ENCODE results near the gene ZNF277.

GRCh38 chr7:112307506-112307905 is 101.0 kb downstream of the ZNF277 start:
- TF ChIP-seq POLR2AphosphoS5 (IDR thresholded peaks at IDR 0.05; ENCODE audit: low read depth, low read length): no peak
- no peak for TF ChIP-seq TAF1 (IDR thresholded peaks at IDR 0.05; ENCODE audit: low read depth, low read length)
